Esophagus squamous epithelium (tissue), 5 donors: Measurements from ENCODE around the gene CAMK2A. TPM values are rescaled to one million over a fixed set of nuclear protein-coding genes. Genes with fewer than 3 reads are reported as not detected.

Source experiments
- DNase-seq: peaks from one replicate; lab custom pipeline; 2025; lab: John Stamatoyannopoulos, UW
- H3K27ac ChIP-seq, 4 donors: fragments of 200-600 bp; sonication (generic); one replicate each; pipeline ENCODE4 v1.5.1; 2016 to 2019; ENCODE audit warnings: mild to moderate bottlenecking in 1 of 4
- H3K27me3 ChIP-seq, 4 donors: fragments of 200-600 bp; sonication (generic); 1 replicate in 3 of 4; 2 replicates in 1 of 4; pipeline versions ENCODE4 v1.5.1 to v1.6.0; 2017 to 2021; ENCODE audit warnings: antibody characterized with exemption in 1 of 4
- H3K36me3 ChIP-seq, 3 donors: fragments of 200-600 bp; sonication (generic); one replicate each; pipeline ENCODE4 v1.5.1; 2016 to 2019
- H3K4me1 ChIP-seq, 3 donors: fragments of 200-600 bp; sonication (generic); one replicate each; pipeline ENCODE4 v1.5.1; 2017 to 2019
- H3K4me3 ChIP-seq, 4 donors: fragments of 200-600 bp; sonication (generic); 1 replicate in 3 of 4; 2 replicates in 1 of 4; pipeline ENCODE4 v1.5.1; 2016 to 2019; ENCODE audit warnings: mild to moderate bottlenecking in 2 of 4, moderate library complexity in 1 of 4
- H3K9me3 ChIP-seq, 3 donors: fragments of 200-600 bp; sonication (generic); one replicate each; pipeline ENCODE4 v1.5.1; 2016 to 2019
- CTCF ChIP-seq, 6 experiments: fragments of 450-650 bp in 4 of 6; fragments of 200-600 bp in 2 of 6; sonication (generic) in 2 of 6; IDR thresholded peaks; one replicate each; pipeline ENCODE4 v1.5.1; 2016 to 2019; ENCODE audit warnings: antibody characterized with exemption in 6 of 6, mild to moderate bottlenecking in 4 of 6, moderate library complexity in 4 of 6
- POLR2A ChIP-seq, 4 donors: fragments of 450-650 bp; IDR thresholded peaks; one replicate each; pipeline ENCODE4 v1.6.1; 2017; ENCODE audit warnings: antibody characterized with exemption in 4 of 4, mild to moderate bottlenecking in 4 of 4, moderate library complexity in 3 of 4
- WGBS, 2 donors: methylation state at CpG; one replicate each; pipeline ENCODE4 v1.1.5; 2018; 5-methylcytosine and 5-hydroxymethylcytosine counted together
- intact Hi-C: fragments of 100-400 bp; cut with DNase I; formaldehyde crosslinking; loops from one replicate; pipeline ENCODE4 v1.15.0; 2022
- total RNA-seq, 4 donors: library from RNA; depleted of rRNA; stranded (reverse); fragments of >200 nt; gene quantifications; one replicate each; pipeline ENCODE4 v1.1.0, GENCODE V29; 2016
- donor health status: DM: yes; HTN: yes; CAD: no.

CAMK2A gene
- total RNA-seq, 4 donors from 2014 or later = 0.04 TPM; not detected in 3

GRCh38 chr5:150227036-150227435, 62.5 kb downstream of the CAMK2A start:
- H3K9me3 ChIP-seq = no peaks in the 10 kb centered on the region
- H3K36me3 ChIP-seq = no peaks in the 10 kb centered on the region
- WGBS, 2 donors = 82 to 95% methylated on average over 5 of the region's 5 CpGs
- intact Hi-C loops = no loop called here
- H3K27me3 ChIP-seq = peaks cover 0 to 3% (median 0%) of the 10 kb centered on the region in 4 donors
- no peak for TF ChIP-seq CTCF (IDR thresholded peaks at IDR 0.05)
- no peak for TF ChIP-seq POLR2A (IDR thresholded peaks at IDR 0.05)
- no peak overlapping the region for H3K4me3 ChIP-seq
- peaks cover 0 to 6% (median 0%) of the 10 kb centered on the region in 3 donors for H3K4me1 ChIP-seq
- no peak for DNase-seq
- H3K27ac ChIP-seq = no peak overlapping the region

- Histone ChIP-seq H3K4me3 (no peak overlapping the region), H3K27ac (no peak overlapping the region), H3K9me3 (no peaks in the 10 kb centered on the region), H3K36me3 (no peaks in the 10 kb centered on the region), H3K4me1 (peaks cover 0 to 2% (median 0%) of the 10 kb centered on the region in 3 donors), H3K27me3 (peaks cover 0 to 16% (median 0%) of the 10 kb centered on the region in 4 donors)
- intact Hi-C loops = no loop called here
- 61 to 70% methylated on average over 8 of the region's 8 CpGs for WGBS, 2 donors
- no peak for DNase-seq
- no peak for TF ChIP-seq CTCF (IDR thresholded peaks at IDR 0.05)
Observed at GRCh38 chr5:150224483-150225027, 65.0 kb downstream of the CAMK2A start.

- intact Hi-C loops = no loop called here
Observed at GRCh38 chr5:150223474-150223873, 66.1 kb downstream of the CAMK2A start.

GRCh38 chr5:150222906-150223305, 66.7 kb downstream of the CAMK2A start:
- H3K9me3 ChIP-seq = no peaks in the 10 kb centered on the region
- no peak for DNase-seq

More at GRCh38 chr5:150223474-150223873, 66.1 kb downstream of the CAMK2A start:
- Histone ChIP-seq H3K9me3 (no peaks in the 10 kb centered on the region), H3K27me3 (peaks cover 0 to 24% (median 0%) of the 10 kb centered on the region in 4 donors), H3K4me3 (no peak overlapping the region), H3K36me3 (no peaks in the 10 kb centered on the region), H3K27ac (no peak overlapping the region), H3K4me1 (peaks cover 0 to under 1% (median 0%) of the 10 kb centered on the region in 3 donors)
- DNase-seq = no peak
- TF ChIP-seq POLR2A (IDR thresholded peaks at IDR 0.05) = no peak
- TF ChIP-seq CTCF (IDR thresholded peaks at IDR 0.05) = no peak
- 85 to 89% methylated on average over 7 of the region's 7 CpGs for whole genome bisulfite sequencing, 2 donors

More at GRCh38 chr5:150222906-150223305, 66.7 kb downstream of the CAMK2A start:
- Histone ChIP-seq H3K4me1 (peaks cover 0 to 6% (median 1%) of the 10 kb centered on the region in 3 donors), H3K27me3 (peaks cover 0 to 26% (median 0%) of the 10 kb centered on the region in 4 donors), H3K4me3 (no peak overlapping the region), H3K36me3 (no peaks in the 10 kb centered on the region), H3K27ac (no peak overlapping the region)
- no peak for TF ChIP-seq POLR2A (IDR thresholded peaks at IDR 0.05)
- TF ChIP-seq CTCF (IDR thresholded peaks at IDR 0.05) = no peak
- intact Hi-C loops = no loop called here
- WGBS, 2 donors = 57 to 78% methylated on average over 1 to 8 of the region's 21 CpGs
